SIG-M5 (cell line): ENCODE measurements around the gene OR51B4.
"Not testable (repeated sequence)": the region's sequence is repeated elsewhere in the genome, so short reads cannot be mapped to it uniquely, and the experiment has no call there.

Source experiments
- DNase-seq: peaks from one replicate; lab custom pipeline; 2025; lab: John Stamatoyannopoulos, UW

OR51B4 gene

GRCh38 chr11:5274395-5274794 lies 27.4 kb downstream of the OR51B4 start:
- DNase-seq = no peak

- DNase-seq = no peak
These were observed 29.2 kb downstream of the OR51B4 start for GRCh38 chr11:5272395-5273017.

- no peak for DNase-seq
These were observed 32.0 kb downstream of the OR51B4 start, which contains the start of gene HBE1 for GRCh38 chr11:5269715-5270147. HBE1 (minus strand) TSS chr11:5269945; CDS start chr11:5269890, 55 bp downstream.

- no peak for DNase-seq
These were observed 34.6 kb downstream of the OR51B4 start for GRCh38 chr11:5267033-5267563.

- DNase-seq = no peak
These were observed 35.1 kb downstream of the OR51B4 start for GRCh38 chr11:5266609-5267008.

- DNase-seq = no peak
These were observed 35.9 kb downstream of the OR51B4 start for GRCh38 chr11:5265832-5266231.

GRCh38 chr11:5258543-5259262 lies 43.0 kb downstream of the OR51B4 start:
- DNase-seq = no peak

GRCh38 chr11:5257296-5257695 lies 44.5 kb downstream of the OR51B4 start:
- DNase-seq = no peak

GRCh38 chr11:5254646-5255413 lies 46.9 kb downstream of the OR51B4 start, which contains the start of gene HBG2:
HBG2 (minus strand) TSS chr11:5254781; CDS start chr11:5254728, 53 bp downstream.
- not testable (repeated sequence) for DNase-seq

- DNase-seq = not testable (repeated sequence)
These were observed 47.7 kb downstream of the OR51B4 start for GRCh38 chr11:5254023-5254422.

- DNase-seq = not testable (repeated sequence)
These were observed 48.3 kb downstream of the OR51B4 start for GRCh38 chr11:5253440-5253839.

- DNase-seq = no peak
These were observed 48.9 kb downstream of the OR51B4 start for GRCh38 chr11:5252919-5253265.

- DNase-seq = no peak
These were observed 49.4 kb downstream of the OR51B4 start for GRCh38 chr11:5252192-5252918.

GRCh38 chr11:5251746-5252145 lies 50.0 kb downstream of the OR51B4 start:
- no peak for DNase-seq
